ENCODE results near the gene ATE1.

DNA sequence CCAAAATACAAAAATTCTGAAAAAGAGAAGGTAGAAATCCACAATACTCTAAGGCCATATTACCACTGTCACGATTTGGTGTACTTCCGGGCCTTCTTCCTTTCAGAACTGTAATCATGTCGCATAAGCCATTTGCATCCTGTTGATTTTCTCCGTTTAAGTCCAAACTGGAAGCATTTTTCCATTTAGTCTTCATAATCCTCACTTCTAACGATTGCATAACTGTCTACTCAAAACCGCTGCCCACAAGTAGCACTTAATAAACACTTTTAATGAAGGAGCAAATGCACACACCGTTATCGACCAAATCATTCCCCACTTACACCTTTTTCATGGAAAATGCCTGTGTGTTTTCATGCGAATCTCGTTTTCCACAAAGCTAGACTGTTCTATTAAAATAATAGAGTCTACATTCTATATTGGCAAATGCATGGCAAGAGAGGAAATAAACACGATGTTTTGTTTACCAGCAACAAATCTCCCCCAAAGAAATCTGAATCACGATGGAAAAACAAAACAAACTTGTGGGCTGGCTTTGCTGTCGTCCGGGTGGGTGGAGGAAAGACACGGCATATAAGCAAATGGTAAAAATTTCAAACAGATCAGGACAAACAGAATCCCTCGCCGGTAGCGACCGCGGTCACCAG, 1.0 kb downstream of the ATE1 start:
- TF ChIP-seq EZH2 (IDR thresholded peaks at IDR 0.05; ENCODE audit: borderline replicate concordance, low read depth, low read length, severe bottlenecking), result no peak
- TF ChIP-seq, protein P1, sequence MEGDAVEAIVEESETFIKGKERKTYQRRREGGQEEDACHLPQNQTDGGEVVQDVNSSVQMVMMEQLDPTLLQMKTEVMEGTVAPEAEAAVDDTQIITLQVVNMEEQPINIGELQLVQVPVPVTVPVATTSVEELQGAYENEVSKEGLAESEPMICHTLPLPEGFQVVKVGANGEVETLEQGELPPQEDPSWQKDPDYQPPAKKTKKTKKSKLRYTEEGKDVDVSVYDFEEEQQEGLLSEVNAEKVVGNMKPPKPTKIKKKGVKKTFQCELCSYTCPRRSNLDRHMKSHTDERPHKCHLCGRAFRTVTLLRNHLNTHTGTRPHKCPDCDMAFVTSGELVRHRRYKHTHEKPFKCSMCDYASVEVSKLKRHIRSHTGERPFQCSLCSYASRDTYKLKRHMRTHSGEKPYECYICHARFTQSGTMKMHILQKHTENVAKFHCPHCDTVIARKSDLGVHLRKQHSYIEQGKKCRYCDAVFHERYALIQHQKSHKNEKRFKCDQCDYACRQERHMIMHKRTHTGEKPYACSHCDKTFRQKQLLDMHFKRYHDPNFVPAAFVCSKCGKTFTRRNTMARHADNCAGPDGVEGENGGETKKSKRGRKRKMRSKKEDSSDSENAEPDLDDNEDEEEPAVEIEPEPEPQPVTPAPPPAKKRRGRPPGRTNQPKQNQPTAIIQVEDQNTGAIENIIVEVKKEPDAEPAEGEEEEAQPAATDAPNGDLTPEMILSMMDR (IDR thresholded peaks at IDR 0.05; ENCODE audit: extremely low read depth in 1 of 2, insufficient read depth in 1 of 2, low read depth in 1 of 2, low read length in 2 of 2), result no peak
- no peak for TF ChIP-seq POLR2AphosphoS5 (IDR thresholded peaks at IDR 0.05; ENCODE audit: insufficient read depth, low read depth, low read length)
